GM18511 (cell line): ENCODE measurements around the gene ENTR1.

ENCODE experiments used
- ATAC-seq: cut with Tn5 transposase; IDR thresholded peaks from one replicate; pipeline ENCODE4 v1.9.1; 2021; ENCODE audit warnings: mild to moderate bottlenecking, moderate library complexity; ENCODE audit not compliant: unreplicated experiment

Gene ENTR1

GRCh38 chr9:136364942-136365774, 45.3 kb downstream of the ENTR1 start:
- ATAC-seq, result no peak

- ATAC-seq, result no peak
Observed at GRCh38 chr9:136363949-136364748, 46.3 kb downstream of the ENTR1 start.

GRCh38 chr9:136363106-136363948, 47.1 kb downstream of the ENTR1 start, which contains the start of gene DNLZ:
Gene DNLZ (minus strand): TSS chr9:136363744. CDS start chr9:136363714, 30 bp downstream.
- peak; percentile 81 for ATAC-seq

GRCh38 chr9:136362450-136362784, 48.0 kb downstream of the ENTR1 start:
- ATAC-seq, result no peak

- ATAC-seq, result no peak
Observed at GRCh38 chr9:136361754-136362449, 48.5 kb downstream of the ENTR1 start.

GRCh38 chr9:136361047-136361753, 49.2 kb downstream of the ENTR1 start:
- ATAC-seq, result no peak

- ATAC-seq, result no peak
Observed at GRCh38 chr9:136359774-136360718, 50.4 kb downstream of the ENTR1 start.

- ATAC-seq, result no peak
Observed at GRCh38 chr9:136358888-136359287, 51.5 kb downstream of the ENTR1 start.

- ATAC-seq, result no peak
Observed at GRCh38 chr9:136358016-136358415, 52.4 kb downstream of the ENTR1 start.

GRCh38 chr9:136357202-136357725, 53.1 kb downstream of the ENTR1 start:
- ATAC-seq, result no peak

- no peak for ATAC-seq
Observed at GRCh38 chr9:136355616-136356557, 54.5 kb downstream of the ENTR1 start.

GRCh38 chr9:136354592-136355085, 55.8 kb downstream of the ENTR1 start:
- ATAC-seq, result no peak

GRCh38 chr9:136353757-136354488, 56.5 kb downstream of the ENTR1 start:
- no peak for ATAC-seq

- ATAC-seq, result no peak
Observed at GRCh38 chr9:136353088-136353487, 57.3 kb downstream of the ENTR1 start.

- no peak for ATAC-seq
Observed at GRCh38 chr9:136352682-136353081, 57.7 kb downstream of the ENTR1 start.
